Measurements from ENCODE around the gene ADAMTS5. TPM values are rescaled to one million over a fixed set of nuclear protein-coding genes. Genes with fewer than 3 reads are reported as not detected.

ADAMTS5 gene
- total RNA-seq, 4 donors from 2014 or later, result 4.3 to 9.0 (median 7.4) TPM

- in situ Hi-C loops (cut with MboI; ENCODE audit: low sequenced_read_pairs in 4 of 4), result no loop called here
- no peak for ATAC-seq
These were observed 65.9 kb downstream of the ADAMTS5 start for GRCh38 chr21:26900980-26901379.

DNA sequence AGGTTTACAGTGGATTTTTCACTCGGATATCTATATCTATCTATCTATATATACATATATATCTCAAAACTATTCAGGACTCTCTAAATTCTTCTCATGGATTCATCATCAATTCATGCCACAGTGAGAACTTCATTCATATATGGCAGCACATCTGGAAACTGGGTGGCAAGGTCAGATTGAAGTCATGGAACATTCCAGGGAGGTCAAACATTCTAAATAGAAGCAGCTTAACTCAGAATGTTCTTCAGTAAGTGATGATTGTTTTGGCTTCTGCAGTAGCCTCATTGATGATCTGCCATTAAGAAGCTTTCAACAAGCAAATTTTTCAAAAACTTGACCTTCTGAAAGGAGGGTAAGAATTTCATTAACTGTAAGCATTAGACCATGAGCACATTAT is 74.7 kb downstream of the ADAMTS5 start:
- TF ChIP-seq CTCF (IDR thresholded peaks at IDR 0.05 in 4 of 5, conservative IDR thresholded peaks at IDR 0.05 in 1 of 5), result no peak
- no peak for TF ChIP-seq POLR2A (IDR thresholded peaks at IDR 0.05)
- intact Hi-C loops (cut with DNase I; ENCODE audit: low total_unique reads), result no loop called here
- Histone ChIP-seq H3K4me1 (no peaks in the 10 kb centered on the region), H3K27me3 (no peaks in the 10 kb centered on the region), H3K36me3 (no peaks in the 10 kb centered on the region), H3K4me3 (no peak overlapping the region), H3K27ac (no peak overlapping the region), H3K9me3 (no peaks in the 10 kb centered on the region)
- ATAC-seq, result no peak
- in situ Hi-C loops (cut with MboI; ENCODE audit: low sequenced_read_pairs in 4 of 4), result no loop called here
- no peak for DNase-seq

More at GRCh38 chr21:26900980-26901379, 65.9 kb downstream of the ADAMTS5 start:
- no peak for DNase-seq
- no peaks in the 10 kb centered on the region for H3K4me1 ChIP-seq
- TF ChIP-seq CTCF (IDR thresholded peaks at IDR 0.05 in 4 of 5, conservative IDR thresholded peaks at IDR 0.05 in 1 of 5), result no peak
- no peak for TF ChIP-seq POLR2A (IDR thresholded peaks at IDR 0.05)
- H3K27me3 ChIP-seq, result no peaks in the 10 kb centered on the region
- no peak overlapping the region for H3K27ac ChIP-seq
- no peaks in the 10 kb centered on the region for H3K36me3 ChIP-seq
- H3K9me3 ChIP-seq, result no peaks in the 10 kb centered on the region
- intact Hi-C loops (cut with DNase I; ENCODE audit: low total_unique reads), result no loop called here
- no peak overlapping the region for H3K4me3 ChIP-seq

GRCh38 chr21:26888931-26889330 is 78.0 kb downstream of the ADAMTS5 start:
- Histone ChIP-seq H3K4me1 (no peaks in the 10 kb centered on the region), H3K9me3 (no peaks in the 10 kb centered on the region), H3K4me3 (no peak overlapping the region), H3K36me3 (no peaks in the 10 kb centered on the region), H3K27me3 (no peaks in the 10 kb centered on the region), H3K27ac (no peak overlapping the region)
- in situ Hi-C loops (cut with MboI; ENCODE audit: low sequenced_read_pairs in 4 of 4), result no loop called here
- TF ChIP-seq POLR2A (IDR thresholded peaks at IDR 0.05), result no peak
- TF ChIP-seq CTCF (IDR thresholded peaks at IDR 0.05 in 4 of 5, conservative IDR thresholded peaks at IDR 0.05 in 1 of 5), result no peak
- intact Hi-C loops (cut with DNase I; ENCODE audit: low total_unique reads), result no loop called here
- ATAC-seq, result no peak
- DNase-seq, result no peak

DNA sequence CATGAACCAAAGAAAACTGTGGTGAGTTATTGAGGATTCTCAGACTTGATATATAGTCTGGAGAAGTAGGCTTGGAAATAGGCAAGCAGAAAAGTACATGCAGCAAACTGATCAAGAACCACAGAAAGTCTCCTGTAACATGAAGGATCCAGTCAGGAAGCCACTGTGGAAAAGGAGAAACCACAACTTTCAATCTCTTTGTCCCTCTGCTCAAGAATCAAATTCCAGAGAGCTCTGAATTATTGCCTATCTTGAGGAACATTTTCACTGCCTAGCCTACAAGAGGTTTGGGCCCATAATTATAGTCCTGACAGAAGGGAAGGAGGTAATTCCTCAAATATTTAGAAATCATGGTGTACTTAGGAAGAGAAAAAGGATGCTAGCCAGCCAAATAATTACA is 78.6 kb downstream of the ADAMTS5 start:
- Histone ChIP-seq H3K27ac (no peak overlapping the region), H3K27me3 (no peaks in the 10 kb centered on the region), H3K9me3 (no peaks in the 10 kb centered on the region), H3K4me3 (no peak overlapping the region), H3K36me3 (no peaks in the 10 kb centered on the region), H3K4me1 (no peaks in the 10 kb centered on the region)
- in situ Hi-C loops (cut with MboI; ENCODE audit: low sequenced_read_pairs in 4 of 4), result no loop called here
- intact Hi-C loops (cut with DNase I; ENCODE audit: low total_unique reads), result no loop called here
- TF ChIP-seq CTCF (IDR thresholded peaks at IDR 0.05 in 4 of 5, conservative IDR thresholded peaks at IDR 0.05 in 1 of 5) (no peak), POLR2A (IDR thresholded peaks at IDR 0.05) (no peak)
- DNase-seq (no peak), ATAC-seq (no peak)

DNA sequence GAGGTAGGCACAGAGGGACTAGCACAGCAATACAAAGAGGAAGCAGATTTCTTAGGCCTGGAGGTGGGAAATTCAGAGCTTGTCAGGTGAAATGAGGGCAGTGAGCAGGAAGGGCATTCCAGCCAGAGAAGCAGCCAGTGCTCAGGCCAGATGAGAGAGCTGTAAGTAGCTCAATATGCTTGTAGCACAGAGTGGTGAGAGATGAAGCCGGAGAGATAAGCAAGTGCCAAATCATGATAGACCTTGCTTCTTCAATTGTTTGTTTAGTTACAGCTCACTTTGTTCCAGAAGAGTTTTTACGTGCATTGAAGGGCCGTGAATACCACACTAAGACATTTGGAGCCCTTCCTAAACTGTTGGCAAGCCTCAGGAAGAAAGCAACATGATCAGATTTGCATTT is 79.6 kb downstream of the ADAMTS5 start:
- no peak for ATAC-seq
- intact Hi-C loops (cut with DNase I; ENCODE audit: low total_unique reads), result no loop called here
- DNase-seq, result no peak
- in situ Hi-C loops (cut with MboI; ENCODE audit: low sequenced_read_pairs in 4 of 4), result no loop called here
- TF ChIP-seq POLR2A (IDR thresholded peaks at IDR 0.05) (no peak), CTCF (IDR thresholded peaks at IDR 0.05 in 4 of 5, conservative IDR thresholded peaks at IDR 0.05 in 1 of 5) (no peak)
- no peaks in the 10 kb centered on the region for H3K27me3 ChIP-seq
- no peaks in the 10 kb centered on the region for H3K4me1 ChIP-seq
- H3K4me3 ChIP-seq, result no peak overlapping the region
- no peaks in the 10 kb centered on the region for H3K9me3 ChIP-seq
- H3K27ac ChIP-seq, result no peak overlapping the region
- H3K36me3 ChIP-seq, result no peaks in the 10 kb centered on the region
